IPS-NIHi7 (cell line): Measurements from ENCODE around the gene ZNF579.

Experiments
- DNase-seq: peaks from one replicate; pipeline ENCODE4 v3.0.0; 2012; ENCODE audit warnings: mixed read lengths; ENCODE audit errors: extremely low spot score

ZNF579 gene

DNA sequence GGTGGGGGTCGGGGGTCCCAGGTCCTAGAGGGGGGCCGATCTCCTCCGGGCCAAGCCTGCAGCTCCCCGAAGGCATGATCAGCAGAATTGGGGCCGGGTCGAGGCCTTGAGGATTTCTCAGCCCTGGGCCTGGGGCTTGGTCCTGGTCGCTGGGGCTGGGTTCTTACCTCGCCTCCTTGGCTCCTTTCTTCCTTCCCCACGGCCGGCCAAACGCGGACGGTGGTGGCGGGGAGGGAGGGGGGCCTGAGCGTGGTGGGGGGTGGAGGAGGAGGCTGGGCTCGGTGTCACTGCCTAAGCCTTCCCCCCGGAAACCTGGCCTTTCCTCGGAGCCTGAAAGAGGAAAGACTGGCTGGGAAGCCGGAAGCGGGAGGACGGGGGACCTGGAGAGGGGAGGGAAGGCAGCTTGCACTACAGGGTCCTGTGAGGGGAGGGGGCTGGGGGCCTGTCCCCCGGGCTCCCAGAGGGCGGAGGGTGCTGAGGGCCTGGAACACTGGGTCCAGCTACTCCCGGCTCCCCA, at the start of gene ZNF579:
TSS of gene ZNF579 (minus strand) at position 221 of the 517 bp plus-strand sequence. CDS start 1,209 bp downstream, outside the sequence.
- DNase-seq = peak; percentile 88

GRCh38 chr19:55626350-55626749, 45.7 kb upstream of the ZNF579 start:
- DNase-seq = no peak

DNA sequence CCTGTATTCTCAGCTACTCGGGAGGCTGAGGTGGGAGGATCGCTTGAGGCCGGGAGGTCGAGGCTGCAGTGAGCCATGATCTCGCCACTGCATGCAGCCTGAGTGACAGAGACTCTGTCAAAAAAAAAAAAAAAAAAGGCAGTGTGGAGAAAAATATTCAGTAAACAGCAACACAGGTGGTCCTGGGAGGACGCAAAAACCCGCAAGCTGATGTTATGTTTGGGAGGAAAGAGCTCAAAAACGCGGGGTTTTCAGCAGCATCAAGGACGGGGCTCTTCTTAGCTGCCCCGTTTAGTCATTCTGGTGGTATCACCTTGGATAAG, 44.3 kb upstream of the ZNF579 start:
- no peak for DNase-seq

GRCh38 chr19:55624109-55625003, 43.7 kb upstream of the ZNF579 start, which contains the start of gene ZNF784:
Gene ZNF784 (minus strand): TSS chr19:55624566. CDS start chr19:55624561, 5 bp downstream.
- peak; percentile 91 for DNase-seq

- DNase-seq = no peak
Measured at GRCh38 chr19:55623561-55623960, 42.9 kb upstream of the ZNF579 start.

GRCh38 chr19:55623130-55623529, 42.5 kb upstream of the ZNF579 start:
- DNase-seq = no peak

DNA sequence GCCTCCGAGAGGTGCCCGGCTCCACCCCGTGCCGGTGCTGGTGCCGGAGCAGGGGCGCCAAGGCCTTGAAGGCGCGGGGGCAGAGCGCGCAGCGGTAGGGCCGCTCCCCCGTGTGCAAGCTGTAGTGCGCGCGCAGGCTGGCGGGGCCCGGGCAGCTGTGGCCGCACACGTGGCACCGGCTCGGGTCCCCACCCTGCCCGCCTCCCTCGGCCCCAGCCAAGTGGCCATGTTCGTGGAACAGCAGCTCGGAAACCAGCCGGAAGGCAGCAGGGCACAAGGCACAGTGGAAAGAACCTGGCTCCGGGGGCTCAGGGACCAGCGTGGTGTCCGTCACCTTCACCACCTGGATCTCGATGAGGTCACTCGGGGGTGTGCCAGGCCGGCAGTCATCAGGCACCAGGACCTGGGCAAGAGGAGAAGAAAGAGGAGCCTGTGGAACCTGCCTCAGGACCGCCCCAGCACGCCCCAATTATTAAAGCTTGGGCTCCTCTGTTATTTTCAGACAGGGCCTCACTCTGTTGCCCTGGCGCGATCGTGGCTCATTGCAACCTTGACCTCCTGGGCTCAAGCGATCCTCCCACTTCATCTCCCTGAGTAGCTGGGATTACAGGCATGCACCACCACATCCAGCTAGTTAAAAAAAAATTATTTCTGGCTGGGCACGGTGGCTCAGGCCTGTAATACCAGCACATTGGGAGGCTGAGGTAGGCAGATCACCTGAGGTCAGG, 41.8 kb upstream of the ZNF579 start:
- no peak for DNase-seq

DNA sequence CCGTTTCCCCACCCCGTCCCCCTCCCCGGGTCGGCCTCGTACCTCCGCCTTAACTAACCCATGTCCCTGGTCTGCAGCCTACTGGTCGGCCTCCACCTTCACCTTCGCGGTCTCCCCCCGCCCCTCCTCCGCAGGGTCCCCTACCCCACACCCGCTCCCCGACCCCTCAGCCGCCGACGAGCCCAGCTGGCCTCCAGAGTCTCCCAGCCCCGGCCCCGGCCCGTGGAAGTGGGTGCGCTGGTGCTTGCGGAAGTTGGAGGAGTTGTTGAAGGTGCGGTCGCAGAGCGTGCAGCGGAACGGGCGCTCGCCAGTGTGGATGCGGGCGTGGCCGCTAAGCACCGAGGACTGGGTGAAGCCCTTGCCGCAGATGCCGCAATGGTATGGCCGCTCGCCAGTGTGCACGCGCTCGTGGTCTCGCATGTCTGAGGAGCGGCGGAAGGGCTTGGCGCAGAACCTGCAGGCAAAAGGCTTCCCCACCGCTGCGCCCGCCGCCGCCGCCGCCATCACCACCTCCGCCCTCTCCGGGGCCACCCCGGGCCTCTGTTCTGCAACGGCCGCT, 41.1 kb upstream of the ZNF579 start:
- no peak for DNase-seq

GRCh38 chr19:55621205-55621672, 40.6 kb upstream of the ZNF579 start:
- DNase-seq = no peak

DNA sequence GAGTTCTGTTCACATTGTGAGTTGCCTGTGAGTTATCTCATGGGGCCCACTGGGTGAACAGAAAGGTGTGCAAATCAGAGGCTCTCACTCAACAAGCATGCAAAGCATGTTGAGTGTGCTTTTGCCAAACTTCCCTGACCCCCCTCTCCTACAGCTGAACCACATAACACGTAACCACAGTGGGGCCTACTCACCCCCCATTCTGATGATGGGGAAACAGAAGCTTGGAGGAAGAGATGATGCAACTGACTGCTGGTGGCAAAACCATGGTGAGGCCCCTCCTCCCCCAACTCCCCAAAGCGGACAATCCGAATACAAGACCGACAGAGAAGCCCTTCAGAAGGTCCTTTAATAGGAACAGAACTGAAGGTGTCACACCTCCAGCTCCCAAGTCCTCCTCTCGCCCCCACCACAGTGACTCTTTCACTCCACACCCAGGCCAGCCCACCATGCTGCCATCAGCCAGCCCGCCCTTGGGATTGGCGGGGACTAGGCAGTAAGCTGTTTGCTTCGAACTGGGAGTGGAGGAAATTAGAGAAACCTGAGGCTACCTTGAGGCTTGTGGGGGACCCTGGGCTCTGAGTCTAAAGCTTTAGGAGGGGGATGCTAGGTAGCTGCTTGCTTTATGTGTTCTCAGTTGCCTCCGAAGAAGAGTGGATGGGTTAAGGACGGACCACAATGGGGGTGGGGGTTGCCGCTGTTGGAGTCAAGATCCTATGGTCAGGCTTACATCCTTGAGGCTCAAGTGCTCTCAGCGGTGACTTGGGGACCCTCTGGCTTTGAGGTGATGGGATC, 40.0 kb upstream of the ZNF579 start:
- no peak for DNase-seq

GRCh38 chr19:55619286-55619685, 38.6 kb upstream of the ZNF579 start:
- DNase-seq = no peak

DNA sequence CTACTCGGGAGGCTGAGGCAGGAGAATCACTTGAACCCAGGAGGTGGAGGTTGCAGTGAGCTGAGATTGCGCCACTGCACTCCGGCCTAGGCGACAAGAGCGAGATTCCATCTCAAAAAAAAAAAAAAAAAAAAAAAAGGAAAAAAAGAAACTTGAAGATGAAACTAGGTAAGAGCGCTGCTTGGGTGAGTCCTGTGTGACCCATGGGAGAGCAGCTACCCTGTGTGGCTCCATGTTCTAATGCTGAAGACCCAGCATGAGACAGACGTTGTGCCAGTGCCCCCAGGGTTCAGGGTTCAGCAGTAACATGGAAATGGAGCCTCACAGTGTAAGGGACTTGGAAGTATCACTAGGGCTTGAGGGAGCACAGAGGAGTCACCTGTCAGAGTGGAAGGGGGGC, 37.8 kb upstream of the ZNF579 start:
- DNase-seq = no peak

DNA sequence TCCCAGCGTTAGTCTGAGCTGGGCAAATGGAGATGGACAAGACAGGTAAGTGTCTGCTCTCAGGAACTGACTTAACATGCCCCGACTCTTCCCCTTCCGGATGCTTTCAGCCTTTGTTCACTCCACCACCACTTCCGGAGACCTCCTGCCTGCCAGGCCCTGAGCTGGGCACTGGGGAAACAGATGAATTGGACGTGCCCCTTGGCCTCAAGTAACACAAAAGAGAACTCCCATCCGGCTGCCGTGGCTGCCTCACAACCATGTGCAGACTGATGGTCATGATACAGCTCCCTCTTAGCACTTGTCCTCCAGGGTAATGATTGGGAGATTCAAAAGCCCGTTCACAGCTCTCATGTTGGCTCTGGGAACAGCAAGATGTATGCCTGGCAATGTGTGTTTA, 36.8 kb upstream of the ZNF579 start:
- DNase-seq = no peak

GRCh38 chr19:55616395-55616875, 35.8 kb upstream of the ZNF579 start:
- DNase-seq = no peak

- DNase-seq = no peak
Measured at GRCh38 chr19:55615543-55616394, 35.1 kb upstream of the ZNF579 start.

GRCh38 chr19:55614711-55615542, 34.3 kb upstream of the ZNF579 start:
- DNase-seq = no peak

DNA sequence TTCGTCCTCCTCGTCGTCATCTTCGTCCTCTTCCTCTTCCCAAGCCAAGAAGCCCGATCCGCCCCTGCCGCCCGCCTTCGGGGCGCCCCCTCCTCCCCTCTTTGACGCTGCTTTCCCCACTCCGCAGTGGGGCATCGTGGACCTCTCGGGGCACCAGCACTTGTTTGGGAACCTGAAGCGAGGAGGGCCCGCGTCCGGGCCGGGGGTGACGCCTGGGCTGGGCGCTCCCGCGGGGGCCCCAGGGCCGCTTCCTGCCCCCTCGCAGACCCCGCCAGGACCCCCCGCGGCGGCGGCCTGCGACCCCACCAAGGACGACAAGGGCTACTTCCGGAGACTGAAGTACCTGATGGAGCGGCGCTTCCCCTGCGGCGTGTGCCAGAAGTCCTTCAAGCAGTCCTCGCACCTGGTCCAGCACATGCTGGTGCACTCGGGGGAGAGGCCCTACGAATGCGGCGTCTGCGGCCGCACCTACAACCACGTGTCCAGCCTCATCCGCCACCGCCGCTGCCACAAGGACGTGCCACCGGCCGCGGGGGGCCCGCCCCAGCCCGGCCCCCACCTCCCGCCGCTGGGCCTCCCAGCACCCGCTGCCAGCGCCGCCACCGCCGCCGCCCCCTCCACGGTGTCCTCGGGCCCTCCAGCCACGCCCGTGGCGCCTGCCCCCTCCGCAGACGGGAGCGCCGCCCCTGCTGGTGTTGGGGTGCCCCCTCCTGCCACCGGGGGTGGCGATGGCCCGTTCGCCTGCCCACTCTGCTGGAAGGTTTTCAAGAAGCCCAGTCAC, 33.5 kb upstream of the ZNF579 start:
- no peak for DNase-seq

DNA sequence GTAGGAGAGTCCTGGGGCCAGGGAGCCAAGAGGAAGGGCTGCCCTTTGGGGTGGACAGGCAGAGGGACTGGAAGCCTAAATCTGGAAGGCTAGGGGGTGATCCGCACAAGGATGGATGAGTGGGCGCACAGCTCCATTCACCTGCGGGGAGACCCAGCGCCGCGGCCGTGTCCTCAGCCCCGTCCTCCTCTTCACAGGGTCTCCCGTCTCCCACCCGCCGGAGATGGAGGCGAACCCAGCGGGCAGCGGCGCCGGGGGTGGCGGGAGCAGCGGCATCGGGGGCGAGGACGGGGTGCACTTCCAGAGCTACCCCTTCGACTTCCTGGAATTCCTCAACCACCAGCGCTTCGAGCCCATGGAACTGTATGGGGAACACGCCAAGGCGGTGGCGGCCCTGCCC, 32.7 kb upstream of the ZNF579 start:
- DNase-seq = no peak
